GM18870 (cell line): ENCODE measurements around the gene AXIN1.
"Not testable (repeated sequence)": the region's sequence is repeated elsewhere in the genome, so short reads cannot be mapped to it uniquely, and the experiment has no call there.

Experiments
- ATAC-seq: cut with Tn5 transposase; IDR thresholded peaks from one replicate; pipeline ENCODE4 v1.9.1; 2021; ENCODE audit warnings: moderate library complexity; ENCODE audit not compliant: unreplicated experiment

Gene AXIN1

DNA sequence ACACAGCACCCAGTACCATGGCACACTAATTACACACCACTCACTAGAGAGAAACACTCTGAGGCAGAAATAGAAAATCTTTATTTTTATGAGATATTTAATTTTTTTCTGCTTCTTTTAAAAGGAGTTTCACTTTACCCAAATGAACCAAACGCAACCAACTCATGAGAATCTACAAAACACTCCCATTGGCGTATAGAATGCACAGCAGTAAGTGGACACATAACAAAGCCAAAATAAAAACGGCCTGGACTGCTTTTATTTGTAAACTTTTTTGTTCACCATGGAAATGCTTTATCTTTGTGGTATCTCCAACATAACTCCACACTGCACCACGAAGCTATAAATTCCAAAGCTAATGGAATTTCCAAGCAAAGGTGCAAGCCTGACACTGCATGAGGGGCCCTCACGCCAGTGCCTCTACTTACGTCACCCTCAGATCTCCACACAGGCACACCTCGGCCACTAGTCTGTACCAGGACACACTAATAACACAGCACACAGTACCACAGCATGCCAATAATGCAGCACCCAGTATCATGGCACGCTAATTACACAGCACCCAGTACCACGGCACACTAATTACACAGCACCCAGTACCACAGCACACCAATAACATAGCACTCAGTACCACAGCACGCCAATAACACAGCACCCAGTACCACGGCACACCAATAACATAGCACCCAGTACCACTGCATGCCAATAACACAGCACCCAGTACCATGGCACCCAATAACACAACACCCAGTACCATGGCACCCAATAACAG, 17.5 kb downstream of the AXIN1 start:
- not testable (repeated sequence) for ATAC-seq

DNA sequence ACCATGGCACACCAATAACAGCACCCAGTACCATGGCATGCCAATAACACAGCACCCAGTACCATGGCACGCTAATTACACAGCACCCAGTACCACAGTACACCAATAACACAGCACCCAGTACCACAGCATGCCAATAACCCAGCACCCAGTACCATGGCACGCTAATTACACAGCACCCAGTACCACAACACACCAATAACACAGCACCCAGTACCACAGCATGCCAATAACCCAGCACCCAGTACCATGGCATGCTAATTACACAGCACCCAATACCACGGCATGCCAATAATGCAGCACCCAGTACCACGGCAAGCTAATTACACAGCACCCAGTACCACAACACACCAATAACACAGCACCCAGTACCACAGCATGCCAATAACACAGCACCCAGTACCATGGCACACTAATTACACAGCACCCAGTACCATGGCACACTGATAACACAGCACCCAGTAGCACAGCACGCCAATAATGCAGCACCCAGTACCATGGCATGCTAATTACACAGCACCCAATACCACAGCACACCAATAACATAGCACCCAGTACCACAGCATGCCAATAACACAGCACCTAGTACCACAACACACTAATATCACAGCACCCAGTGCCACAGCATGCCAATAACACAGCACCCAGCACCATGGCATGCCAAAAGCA, 18.2 kb downstream of the AXIN1 start:
- ATAC-seq: not testable (repeated sequence)

DNA sequence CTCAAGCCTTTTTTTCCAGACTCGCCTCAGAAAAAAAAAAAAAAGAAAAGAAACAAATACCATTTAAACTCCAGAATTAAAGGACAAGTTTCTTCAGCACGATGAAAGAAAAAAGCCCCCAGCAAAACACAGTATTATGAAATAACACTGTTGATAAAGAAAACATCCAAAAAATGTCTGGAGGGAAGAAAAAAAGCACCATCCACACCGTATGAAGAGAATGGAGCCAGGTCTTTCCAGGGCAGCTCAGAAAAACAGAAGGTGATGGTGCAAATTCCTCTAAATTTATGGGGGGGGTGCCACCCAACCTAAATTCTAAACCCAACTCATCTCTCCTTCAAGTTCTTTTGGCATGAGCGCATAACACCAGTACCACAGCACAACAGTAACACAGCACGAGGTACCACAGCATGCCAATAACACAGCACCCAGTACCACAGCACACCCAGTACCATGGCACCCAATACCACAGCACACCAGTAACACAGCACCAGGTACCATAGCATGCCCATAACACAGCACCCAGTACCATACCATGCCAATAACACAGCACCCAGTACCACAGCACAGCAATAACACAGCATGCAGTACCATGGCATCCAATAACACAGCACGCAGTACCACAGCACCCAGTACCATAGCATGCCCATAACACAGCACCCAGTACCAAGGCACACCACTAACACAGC, 19.0 kb downstream of the AXIN1 start:
- no peak for ATAC-seq

DNA sequence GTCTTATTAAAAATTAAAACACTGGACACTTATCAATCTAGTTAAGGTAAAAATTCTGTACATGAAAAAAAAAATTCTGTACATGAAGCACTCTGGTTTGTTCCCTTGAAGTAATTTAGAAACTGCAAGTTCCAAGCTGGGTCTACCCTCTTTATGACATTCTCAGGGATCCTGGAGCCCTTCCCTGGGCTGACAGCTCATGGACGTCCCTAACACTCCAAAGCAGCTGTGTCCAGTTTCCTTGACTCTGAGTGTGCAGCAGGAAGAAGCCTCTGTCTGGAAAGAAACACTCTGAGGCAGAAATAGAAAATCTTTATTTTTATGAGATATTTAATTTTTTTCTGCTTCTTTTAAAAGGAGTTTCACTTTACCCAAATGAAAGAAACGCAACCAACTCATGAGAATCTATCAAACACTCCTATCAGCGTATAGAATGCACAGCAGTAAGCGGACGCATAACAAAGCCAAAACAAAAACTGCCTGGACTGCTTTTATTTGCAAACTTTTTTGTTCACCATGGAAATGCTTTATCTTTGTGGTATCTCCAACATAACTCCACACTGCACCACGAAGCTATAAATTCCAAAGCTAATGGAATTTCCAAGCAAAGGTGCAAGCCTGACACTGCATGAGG, 21.2 kb downstream of the AXIN1 start:
- not testable (repeated sequence) for ATAC-seq

DNA sequence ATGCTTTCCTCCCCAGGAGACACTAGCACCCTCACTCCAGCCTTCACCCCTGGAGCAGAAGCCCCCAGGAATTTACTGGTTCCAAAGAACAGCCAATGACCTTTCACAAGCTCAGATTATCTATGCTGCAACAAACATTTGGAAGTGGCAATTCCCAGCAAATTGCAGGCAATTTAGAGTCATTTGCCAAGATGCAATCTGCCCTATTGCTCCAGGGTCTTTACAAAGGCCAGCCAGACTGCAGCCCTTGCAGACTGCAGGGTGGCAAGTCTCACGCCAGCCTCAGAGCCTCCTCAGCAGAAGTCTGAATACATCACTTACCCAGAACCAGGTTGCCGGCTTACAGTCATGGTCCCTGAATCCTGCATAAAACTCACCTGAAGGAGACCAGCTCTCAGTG, 21.8 kb downstream of the AXIN1 start:
- ATAC-seq: no peak

DNA sequence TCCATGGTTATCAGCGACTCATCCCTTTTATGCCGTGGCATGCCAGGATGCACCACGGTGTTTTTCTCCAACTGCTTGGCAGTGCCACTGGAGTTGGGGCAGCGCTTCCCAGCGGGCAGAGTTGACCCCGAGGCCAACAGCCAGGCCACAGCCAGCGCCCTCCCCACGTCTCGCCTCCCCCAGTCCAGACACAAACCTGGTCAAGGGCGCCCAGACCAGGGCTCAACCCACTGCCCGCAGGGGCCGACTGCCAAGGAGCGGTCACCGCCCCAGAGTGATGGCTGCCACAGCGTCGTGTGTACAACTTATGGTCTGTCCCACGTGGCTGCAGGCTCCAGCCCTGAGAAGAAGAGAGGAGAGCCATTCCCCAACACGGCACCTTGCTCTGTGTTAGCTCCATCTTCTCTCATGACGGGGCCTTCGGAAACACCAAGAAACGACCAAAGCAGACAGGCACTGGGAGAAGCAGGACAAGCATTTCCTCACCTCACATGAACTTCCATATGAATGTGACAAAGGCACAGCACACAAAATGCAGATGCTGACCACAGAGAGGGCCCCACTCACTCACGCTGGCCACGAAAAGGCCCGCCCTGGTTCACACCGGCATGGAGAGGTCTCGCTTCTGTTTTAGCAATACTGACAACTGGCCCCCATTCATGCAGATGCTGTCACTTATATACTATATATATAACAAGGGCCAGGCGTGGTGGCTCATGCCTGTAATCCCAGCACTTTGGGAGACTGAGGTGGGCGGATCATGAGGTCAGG, 27.0 kb downstream of the AXIN1 start:
- ATAC-seq: no peak

DNA sequence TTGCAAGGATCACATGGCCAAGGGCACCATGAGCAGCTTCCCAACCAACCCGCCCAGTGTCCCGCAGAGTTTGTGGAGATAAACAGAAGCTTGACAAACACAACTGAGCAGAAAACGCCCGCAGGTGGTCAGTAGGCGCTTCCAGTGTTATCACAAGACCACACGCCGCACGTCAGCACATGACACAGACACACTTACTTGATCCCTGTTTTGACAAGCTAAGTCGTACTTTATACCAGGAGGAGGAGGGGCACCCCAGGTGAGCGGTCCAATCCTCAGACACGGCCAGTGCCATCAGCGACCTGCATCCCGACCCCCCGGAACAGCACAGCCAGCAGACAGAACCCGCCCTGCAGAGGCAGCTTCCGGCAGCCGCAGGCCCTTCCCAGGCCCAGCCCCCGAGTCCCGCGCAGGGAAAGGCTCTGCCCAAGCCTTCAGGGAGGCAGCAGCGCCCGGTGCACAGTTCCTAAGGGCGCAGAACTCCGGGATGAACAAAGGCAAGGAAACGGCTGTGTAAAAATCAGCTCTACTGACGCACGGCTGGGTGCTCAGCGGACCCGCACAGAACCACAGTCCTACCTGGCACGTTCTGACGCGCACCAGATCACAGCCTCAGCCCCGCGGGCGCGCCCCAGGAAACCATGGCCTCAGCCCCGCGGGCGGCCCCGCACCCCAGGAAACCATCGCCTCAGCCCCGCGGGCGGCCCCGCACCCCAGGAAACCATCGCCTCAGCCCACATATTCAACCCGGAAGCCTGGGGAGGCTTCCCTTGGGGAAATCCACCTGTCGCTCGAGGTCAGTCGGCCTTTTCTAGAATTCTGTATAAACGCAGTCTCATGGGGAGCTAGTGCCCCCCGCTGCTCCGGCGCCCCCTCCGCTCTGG, 27.8 kb downstream of the AXIN1 start:
- ATAC-seq: no peak

DNA sequence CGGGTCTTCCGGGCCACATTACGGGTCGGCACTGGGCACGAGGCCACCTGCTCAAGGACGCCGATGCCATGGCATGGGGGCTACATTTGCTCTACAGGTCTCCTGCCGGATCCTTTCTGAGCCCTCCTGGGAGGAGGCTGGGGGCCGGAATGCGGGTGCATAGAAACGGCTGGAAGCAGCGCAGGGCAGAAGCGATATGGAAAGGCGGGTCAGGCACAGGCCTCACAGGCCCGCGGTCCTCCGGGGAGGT, 28.4 kb downstream of the AXIN1 start:
- ATAC-seq: no peak

DNA sequence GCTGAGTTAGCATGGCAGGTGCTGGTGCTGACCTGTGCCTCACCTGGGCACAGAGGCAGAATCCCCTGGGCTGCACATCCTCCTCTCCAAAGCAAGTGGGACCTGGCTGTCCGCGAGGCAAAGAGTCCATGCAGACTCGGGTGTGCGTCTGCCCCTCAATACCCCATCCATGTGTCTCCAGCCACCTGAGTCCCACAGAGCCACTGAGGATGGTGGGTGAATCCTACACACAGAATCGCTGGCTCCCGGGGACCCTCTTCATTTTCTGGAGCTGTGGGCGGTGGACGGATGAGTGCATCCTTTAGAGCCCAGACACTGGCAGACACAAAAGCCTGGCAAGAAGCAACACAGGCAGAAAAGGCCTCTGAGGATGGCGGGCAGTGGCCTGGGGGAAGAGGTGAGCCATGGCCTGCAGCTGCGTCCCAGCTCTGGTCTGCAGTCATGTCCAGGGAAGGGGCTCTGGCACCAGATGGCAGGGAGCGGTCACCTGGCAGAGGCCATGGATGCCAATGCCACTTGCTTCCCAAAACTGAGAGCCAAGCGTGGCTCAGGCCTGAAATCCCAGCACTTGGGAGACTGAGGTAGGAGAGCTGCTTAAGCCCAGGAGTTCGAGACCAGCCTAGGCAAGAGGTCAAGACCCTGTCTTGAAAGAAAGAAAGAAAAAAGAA, 29.9 kb downstream of the AXIN1 start:
- no peak for ATAC-seq

DNA sequence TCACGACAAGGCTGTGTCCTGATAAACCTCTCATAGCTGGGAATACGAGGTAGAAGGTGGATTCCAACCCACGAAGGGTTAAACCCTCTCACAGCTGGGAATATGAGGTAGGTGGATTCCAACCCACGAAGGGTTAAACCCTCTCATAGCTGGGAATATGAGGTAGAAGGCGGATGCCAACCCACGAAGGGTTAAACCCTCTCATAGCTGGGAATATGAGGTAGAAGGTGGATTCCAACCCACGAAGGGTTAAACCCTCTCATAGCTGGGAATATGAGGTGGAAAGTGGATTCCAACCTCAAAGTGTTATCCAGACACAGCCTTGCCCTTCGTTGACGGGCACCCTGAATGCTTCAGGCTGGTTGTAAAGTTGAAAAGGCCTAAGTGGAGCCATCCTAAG, 31.0 kb downstream of the AXIN1 start:
- no peak for ATAC-seq

DNA sequence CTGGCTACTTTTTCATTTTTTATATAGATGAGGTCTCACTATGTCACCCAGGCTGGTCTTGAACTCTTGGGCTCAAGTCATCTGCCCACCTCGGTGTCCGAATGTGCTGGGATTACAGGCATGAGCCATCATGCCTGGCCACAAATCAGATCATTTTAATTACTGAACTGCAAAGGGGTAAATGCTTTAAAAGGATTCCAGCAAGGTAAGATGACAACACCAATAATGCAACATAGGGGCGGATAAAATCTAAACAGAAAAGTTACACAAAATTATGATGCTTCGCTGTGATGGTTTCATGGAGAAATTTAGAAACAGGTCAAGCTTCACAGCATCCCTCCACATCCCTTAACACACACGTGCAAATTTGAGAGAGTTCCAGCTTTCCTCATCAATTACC, 32.3 kb downstream of the AXIN1 start:
- ATAC-seq: no peak

DNA sequence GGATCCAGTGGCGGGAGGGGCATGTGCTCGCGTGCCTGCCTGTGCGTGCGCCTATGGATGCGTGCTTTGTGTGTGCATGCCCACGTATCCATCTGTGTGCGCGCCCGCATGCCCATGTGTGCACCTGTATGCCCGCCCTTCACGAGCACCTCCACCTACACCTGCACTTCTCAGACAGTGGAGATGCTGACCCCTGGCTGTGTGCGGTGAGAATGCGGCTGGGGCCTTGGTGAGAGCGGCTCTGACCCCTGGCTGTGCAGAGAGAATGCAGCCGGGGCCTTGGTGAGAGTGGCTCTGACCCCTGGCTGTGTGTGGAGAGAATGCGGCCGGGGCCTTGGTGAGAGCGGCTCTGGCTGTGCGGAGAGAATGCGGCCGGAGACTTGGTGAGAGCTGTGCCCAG, 33.9 kb downstream of the AXIN1 start:
- ATAC-seq: no peak

DNA sequence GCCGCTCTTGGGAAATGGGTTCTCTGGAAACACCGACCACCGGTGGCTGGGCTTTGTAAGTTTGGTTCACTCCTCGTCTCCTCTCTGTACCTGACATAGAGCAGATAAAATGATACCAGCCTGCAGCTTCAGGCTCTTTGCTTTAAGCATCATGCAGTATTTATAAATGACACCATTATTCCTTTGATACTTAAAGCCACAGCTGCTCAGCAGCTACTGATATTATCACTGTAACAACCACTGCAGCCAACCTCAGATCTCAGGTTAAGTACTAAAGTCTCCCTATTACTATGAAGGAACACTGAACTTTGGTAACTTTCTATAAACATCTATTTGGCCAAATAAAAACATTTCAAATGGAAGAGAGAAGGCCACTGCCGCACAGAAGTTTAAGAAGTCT, 34.9 kb downstream of the AXIN1 start:
- no peak for ATAC-seq

DNA sequence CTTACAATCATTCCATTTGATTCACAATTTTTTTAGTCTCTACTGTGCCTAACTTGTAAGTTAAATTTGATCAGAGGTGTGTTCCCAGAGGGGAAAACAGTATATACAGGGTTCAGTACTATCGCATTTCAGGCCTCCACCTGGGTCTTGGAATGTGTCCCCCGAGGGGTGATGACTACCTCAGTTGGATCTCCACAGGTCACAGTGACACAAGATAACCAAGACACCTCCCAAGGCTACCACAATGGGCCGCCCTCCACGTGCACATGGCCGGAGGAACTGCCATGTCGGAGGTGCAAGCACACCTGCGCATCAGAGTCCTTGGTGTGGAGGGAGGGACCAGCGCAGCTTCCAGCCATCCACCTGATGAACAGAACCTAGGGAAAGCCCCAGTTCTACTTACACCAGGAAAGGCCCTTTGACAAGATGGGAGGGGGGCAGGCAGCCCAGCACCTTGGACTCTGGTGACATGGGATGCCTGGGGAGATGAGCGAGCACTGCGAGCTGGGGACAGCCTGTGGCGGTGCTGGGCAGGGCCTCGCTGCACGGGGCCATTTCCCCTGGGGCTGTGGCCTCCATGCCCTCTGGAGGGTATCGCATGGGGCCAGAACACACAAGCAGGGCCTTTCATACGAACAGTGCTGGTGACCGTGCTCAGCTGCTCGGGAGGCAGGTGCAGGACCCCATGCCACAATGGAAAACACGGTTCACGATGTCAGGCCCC, 35.6 kb downstream of the AXIN1 start:
- ATAC-seq: no peak

DNA sequence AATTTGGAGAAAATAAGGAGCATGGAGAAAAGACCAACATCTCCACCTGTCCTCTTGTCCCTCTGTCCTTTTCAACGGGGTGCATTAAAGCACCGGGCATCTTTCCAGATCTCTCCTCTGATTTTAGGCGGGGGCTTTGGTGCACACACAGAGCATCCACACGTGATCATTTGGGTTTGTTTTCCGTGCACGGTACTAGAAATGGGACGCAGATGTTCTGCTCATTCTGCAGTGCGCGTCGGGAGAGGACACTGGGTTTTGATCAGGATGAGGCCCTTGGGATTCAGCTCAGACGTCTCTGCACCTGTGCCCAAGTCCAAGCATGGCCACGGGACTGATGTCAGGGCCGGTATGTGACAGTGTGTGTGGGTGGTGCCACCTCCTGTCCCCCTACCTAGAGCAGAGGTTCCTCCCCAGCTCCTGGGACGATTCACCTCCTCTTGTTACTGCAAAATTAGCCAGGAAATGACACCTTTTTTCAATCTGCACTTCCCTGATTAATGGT, 37.7 kb downstream of the AXIN1 start:
- ATAC-seq: no peak

DNA sequence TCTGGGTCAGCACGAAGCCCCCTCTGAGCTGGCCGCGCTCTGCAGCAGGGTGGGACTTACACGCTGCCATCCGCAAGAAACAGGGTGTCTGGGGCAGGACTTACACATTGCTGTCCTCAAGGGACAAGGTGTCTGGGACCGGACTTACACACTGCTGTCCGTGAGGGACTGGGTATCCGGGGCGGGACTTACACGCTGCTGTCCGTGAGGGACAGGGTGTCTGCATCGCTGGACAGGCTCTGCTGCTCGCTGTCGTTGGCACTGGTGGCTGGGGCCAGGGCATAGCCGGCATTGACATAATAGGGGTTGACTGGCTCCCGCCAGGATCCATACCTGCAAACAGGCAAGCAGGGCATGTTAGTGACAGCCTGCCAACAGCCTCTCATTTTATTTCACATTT, 38.2 kb downstream of the AXIN1 start:
- no peak for ATAC-seq

DNA sequence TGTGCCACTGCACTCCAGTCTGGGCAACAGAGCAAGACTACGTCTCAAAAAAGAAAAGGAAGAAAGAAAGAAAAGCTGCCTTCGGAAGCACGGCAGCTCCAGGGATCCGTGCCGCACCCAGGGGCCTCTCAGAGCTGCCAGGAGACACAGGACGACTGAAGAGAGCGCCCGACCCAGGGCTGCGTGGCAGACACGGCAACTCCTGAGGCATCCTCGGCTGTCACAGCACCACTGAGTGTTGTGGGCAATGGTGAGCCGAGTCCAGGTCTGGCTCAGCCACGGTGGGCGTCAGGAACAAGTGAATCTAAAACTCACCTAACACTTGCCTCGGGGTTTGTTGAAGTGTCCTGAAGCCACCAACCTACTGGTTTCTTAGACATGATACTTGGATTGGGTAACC, 40.8 kb downstream of the AXIN1 start:
- ATAC-seq: no peak

DNA sequence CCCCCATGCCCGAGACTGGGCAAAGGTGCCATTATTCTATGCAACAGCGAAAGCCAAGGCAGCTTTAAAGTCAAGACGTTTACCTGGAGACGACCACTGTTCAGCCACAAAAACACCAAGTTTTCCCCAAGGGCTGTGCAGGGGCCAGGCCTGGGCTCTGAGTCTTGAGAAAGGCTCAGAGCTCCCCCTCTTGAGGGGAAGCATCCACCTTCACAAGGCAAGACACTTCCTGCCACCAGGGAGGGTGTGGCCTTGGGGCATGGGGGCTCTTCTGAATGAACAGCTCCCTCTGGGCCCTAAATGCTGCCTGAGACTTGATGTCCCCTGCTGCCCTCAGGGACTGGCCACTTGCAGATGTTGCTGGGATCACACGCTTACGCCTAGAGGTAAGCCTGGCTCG, 43.0 kb downstream of the AXIN1 start:
- ATAC-seq: no peak
